Measurements from ENCODE around the gene SLC30A3. TPM values are rescaled to one million over a fixed set of nuclear protein-coding genes. Genes with fewer than 3 reads are reported as not detected.
A peak's percentile ranks its signal among the peaks of the same experiment; 100 is the strongest.

The SLC30A3 gene
- total and polyA plus RNA-seq, 7 experiments from 2014 or later: 0.29 to 0.56 TPM; not detected in 5

DNA sequence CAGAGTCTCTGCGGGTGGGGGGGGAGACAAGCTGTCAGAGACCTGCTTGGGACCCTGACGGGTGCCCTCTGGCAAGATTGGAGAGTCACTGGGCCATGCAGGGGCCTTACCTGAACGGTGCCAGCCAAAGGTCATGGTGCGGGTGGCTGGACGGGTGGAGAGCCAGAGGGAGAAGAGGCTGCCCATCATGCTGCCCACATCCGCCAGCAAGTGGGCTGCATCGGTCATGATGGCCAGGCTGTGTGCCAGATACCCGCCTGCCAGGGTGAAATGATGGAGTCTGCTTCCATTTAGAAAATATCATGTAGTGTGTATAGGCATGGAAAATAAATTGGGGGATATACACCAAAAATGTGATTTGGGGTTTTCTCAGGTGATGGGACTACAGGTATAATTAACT lies 4.8 kb downstream of the SLC30A3 start:
- H3K4me1 Mint-ChIP-seq: peaks cover 6 to 16% (median 14%) of the 10 kb centered on the region in 7 donors
- H3K27me3 ChIP-seq (ENCODE audit: control insufficient read depth in 2 of 2, insufficient read depth in 2 of 2, low read length in 2 of 2): peaks cover 0 to 21% of the 10 kb centered on the region in 2 donors
- H3K27ac Mint-ChIP-seq: no peak overlapping the region
- peaks cover 0 to 6% of the 10 kb centered on the region in 2 donors for H3K4me1 ChIP-seq (ENCODE audit: control insufficient read depth in 2 of 2, insufficient read depth in 2 of 2, low read length in 2 of 2)
- no peaks in the 10 kb centered on the region for H3K36me3 ChIP-seq (ENCODE audit: control insufficient read depth in 2 of 3, insufficient read depth in 3 of 3, low read length in 3 of 3)
- no peak overlapping the region for H3K4me3 Mint-ChIP-seq
- peaks cover 54 to 74% (median 66%) of the 10 kb centered on the region in 5 donors for H3K27me3 Mint-ChIP-seq
- no peaks in the 10 kb centered on the region for H3K9me3 ChIP-seq (ENCODE audit: control insufficient read depth in 2 of 3, low read length in 3 of 3)
- ChIA-PET POLR2A (no interaction called here), CTCF (no interaction called here)
- peaks cover 0 to under 1% (median 0%) of the 10 kb centered on the region in 5 donors for H3K36me3 Mint-ChIP-seq
- no peak for DNase-seq
- no peak overlapping the region for H3K27ac ChIP-seq (ENCODE audit: low read depth, low read length)
- intact Hi-C loops (cut with micrococcal nuclease): no loop called here
- no peaks in the 10 kb centered on the region for H3K9me3 Mint-ChIP-seq
- no peak for ATAC-seq
- H3K4me3 ChIP-seq (ENCODE audit: low read length): no peak overlapping the region

GRCh38 chr2:27256855-27257454 lies 5.9 kb downstream of the SLC30A3 start:
- peaks cover 0 to 18% of the 10 kb centered on the region in 2 donors for H3K27me3 ChIP-seq (ENCODE audit: control insufficient read depth in 2 of 2, insufficient read depth in 2 of 2, low read length in 2 of 2)
- H3K4me1 Mint-ChIP-seq: peaks cover 6 to 14% (median 13%) of the 10 kb centered on the region in 7 donors
- H3K4me3 ChIP-seq (ENCODE audit: low read length): no peak overlapping the region
- H3K9me3 Mint-ChIP-seq: no peaks in the 10 kb centered on the region
- H3K36me3 Mint-ChIP-seq: no peaks in the 10 kb centered on the region
- DNase-seq (no peak), ATAC-seq (no peak)
- ChIA-PET POLR2A (no interaction called here), CTCF (interaction anchor here (1.0 kb wide), 1 partner anchor 295 kb away, joined by 3 read pairs; no protein-coding TSS in a partner anchor)
- H3K4me3 Mint-ChIP-seq: no peak overlapping the region
- no peak overlapping the region for H3K27ac ChIP-seq (ENCODE audit: low read depth, low read length)
- H3K36me3 ChIP-seq (ENCODE audit: control insufficient read depth in 2 of 3, insufficient read depth in 3 of 3, low read length in 3 of 3): no peaks in the 10 kb centered on the region
- intact Hi-C loops (cut with micrococcal nuclease): no loop called here
- peaks cover 54 to 74% (median 65%) of the 10 kb centered on the region in 5 donors for H3K27me3 Mint-ChIP-seq
- H3K27ac Mint-ChIP-seq: no peak overlapping the region
- peaks cover 0 to 5% of the 10 kb centered on the region in 2 donors for H3K4me1 ChIP-seq (ENCODE audit: control insufficient read depth in 2 of 2, insufficient read depth in 2 of 2, low read length in 2 of 2)
- no peaks in the 10 kb centered on the region for H3K9me3 ChIP-seq (ENCODE audit: control insufficient read depth in 2 of 3, low read length in 3 of 3)

DNA sequence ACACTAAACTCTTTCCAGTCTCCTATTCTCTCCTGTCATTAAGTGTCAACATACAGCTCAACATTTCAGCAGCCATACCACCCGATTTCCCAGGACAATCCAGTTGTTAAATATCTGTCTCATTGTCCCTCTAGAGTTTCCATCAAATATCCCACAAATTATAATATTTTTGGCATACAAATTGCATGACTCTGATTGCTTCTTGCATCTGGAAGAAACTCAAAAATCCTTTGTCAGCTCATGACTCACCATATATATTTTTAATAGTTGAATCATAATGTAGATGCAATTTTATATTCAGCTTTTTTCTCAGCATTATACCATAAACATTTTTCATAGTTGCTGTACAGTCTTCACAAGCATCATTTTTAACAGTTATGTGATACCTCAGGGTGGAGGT lies 7.2 kb downstream of the SLC30A3 start:
- H3K9me3 Mint-ChIP-seq: no peaks in the 10 kb centered on the region
- Histone ChIP-seq H3K27ac (ENCODE audit: low read depth, low read length) (no peak overlapping the region), H3K4me3 (ENCODE audit: low read length) (no peak overlapping the region), H3K36me3 (ENCODE audit: control insufficient read depth in 2 of 3, insufficient read depth in 3 of 3, low read length in 3 of 3) (no peaks in the 10 kb centered on the region), H3K27me3 (ENCODE audit: control insufficient read depth in 2 of 2, insufficient read depth in 2 of 2, low read length in 2 of 2) (peaks cover 4 to 9% of the 10 kb centered on the region in 2 donors), H3K9me3 (ENCODE audit: control insufficient read depth in 2 of 3, low read length in 3 of 3) (no peaks in the 10 kb centered on the region), H3K4me1 (ENCODE audit: control insufficient read depth in 2 of 2, insufficient read depth in 2 of 2, low read length in 2 of 2) (no peaks in the 10 kb centered on the region)
- ChIA-PET CTCF (interaction anchor here (0.6 to 1.1 kb wide), 2 partner anchors 21 to 22 kb away, joined by 3 to 4 read pairs; no protein-coding TSS in a partner anchor), POLR2A (no interaction called here)
- peaks cover 42 to 69% (median 52%) of the 10 kb centered on the region in 5 donors for H3K27me3 Mint-ChIP-seq
- H3K36me3 Mint-ChIP-seq: no peaks in the 10 kb centered on the region
- no peak overlapping the region for H3K27ac Mint-ChIP-seq
- ATAC-seq: no peak
- no peak for DNase-seq
- intact Hi-C loops (cut with micrococcal nuclease): no loop called here
- H3K4me1 Mint-ChIP-seq: peaks cover 0 to 6% (median 1%) of the 10 kb centered on the region in 7 donors
- no peak overlapping the region for H3K4me3 Mint-ChIP-seq

GRCh38 chr2:27255187-27255586 lies 7.7 kb downstream of the SLC30A3 start:
- Mint-ChIP-seq H3K27ac (no peak overlapping the region), H3K9me3 (no peaks in the 10 kb centered on the region), H3K4me1 (peaks cover 0 to 5% (median 0%) of the 10 kb centered on the region in 7 donors), H3K36me3 (no peaks in the 10 kb centered on the region), H3K27me3 (peaks cover 37 to 68% (median 47%) of the 10 kb centered on the region in 5 donors), H3K4me3 (no peak overlapping the region)
- DNase-seq (no peak), ATAC-seq (no peak)
- Histone ChIP-seq H3K36me3 (ENCODE audit: control insufficient read depth in 2 of 3, insufficient read depth in 3 of 3, low read length in 3 of 3) (no peaks in the 10 kb centered on the region), H3K4me1 (ENCODE audit: control insufficient read depth in 2 of 2, insufficient read depth in 2 of 2, low read length in 2 of 2) (no peaks in the 10 kb centered on the region), H3K9me3 (ENCODE audit: control insufficient read depth in 2 of 3, low read length in 3 of 3) (no peaks in the 10 kb centered on the region), H3K27ac (ENCODE audit: low read depth, low read length) (no peak overlapping the region), H3K4me3 (ENCODE audit: low read length) (no peak overlapping the region), H3K27me3 (ENCODE audit: control insufficient read depth in 2 of 2, insufficient read depth in 2 of 2, low read length in 2 of 2) (peaks cover 4 to 9% of the 10 kb centered on the region in 2 donors)
- ChIA-PET CTCF (interaction anchor here (0.6 to 1.1 kb wide), 2 partner anchors 21 to 23 kb away, joined by 3 to 4 read pairs; no protein-coding TSS in a partner anchor), POLR2A (no interaction called here)
- intact Hi-C loops (cut with micrococcal nuclease): no loop called here

DNA sequence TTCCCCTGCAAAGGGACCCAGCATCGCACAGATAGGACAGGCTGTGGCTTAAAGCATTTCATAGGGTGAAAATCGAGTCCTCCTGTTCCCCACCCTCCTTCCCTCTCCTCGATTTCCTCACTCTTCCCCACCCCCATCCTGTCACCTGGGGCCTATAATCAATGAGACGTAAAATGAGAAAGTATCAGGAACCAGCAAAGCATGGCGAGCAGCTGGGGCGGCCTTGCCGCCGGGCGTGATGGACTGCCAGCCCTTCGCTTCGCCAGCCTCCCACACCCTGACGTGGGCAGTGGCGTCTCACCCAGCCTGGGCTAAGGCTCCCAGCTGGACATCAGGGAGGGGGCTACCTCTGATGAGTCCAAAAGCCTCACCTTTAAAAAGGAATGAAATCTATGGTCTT lies 11.1 kb downstream of the SLC30A3 start:
- intact Hi-C loops (cut with micrococcal nuclease): loop anchor here in 1 of 2 donors (2.0 kb wide), 1 partner anchor 51 kb away; no protein-coding TSS in a partner anchor
- no peaks in the 10 kb centered on the region for H3K36me3 Mint-ChIP-seq
- ATAC-seq (no peak), DNase-seq (no peak)
- ChIA-PET POLR2A (no interaction called here), CTCF (interaction anchor here (0.9 to 1.0 kb wide), 2 partner anchors 28 to 31 kb away, joined by 4 read pairs; partner anchors contain the start of gene TRIM54)
- H3K27me3 Mint-ChIP-seq: peaks cover 13 to 37% (median 26%) of the 10 kb centered on the region in 5 donors
- H3K27ac Mint-ChIP-seq: no peak overlapping the region
- H3K4me3 ChIP-seq (ENCODE audit: low read length): no peak overlapping the region
- no peaks in the 10 kb centered on the region for H3K9me3 ChIP-seq (ENCODE audit: control insufficient read depth in 2 of 3, low read length in 3 of 3)
- no peaks in the 10 kb centered on the region for H3K4me1 ChIP-seq (ENCODE audit: control insufficient read depth in 2 of 2, insufficient read depth in 2 of 2, low read length in 2 of 2)
- H3K4me1 Mint-ChIP-seq: peaks cover 0 to 6% (median 0%) of the 10 kb centered on the region in 7 donors
- H3K36me3 ChIP-seq (ENCODE audit: control insufficient read depth in 2 of 3, insufficient read depth in 3 of 3, low read length in 3 of 3): no peaks in the 10 kb centered on the region
- H3K9me3 Mint-ChIP-seq: no peaks in the 10 kb centered on the region
- peaks cover 0 to 4% of the 10 kb centered on the region in 2 donors for H3K27me3 ChIP-seq (ENCODE audit: control insufficient read depth in 2 of 2, insufficient read depth in 2 of 2, low read length in 2 of 2)
- H3K27ac ChIP-seq (ENCODE audit: low read depth, low read length): no peak overlapping the region
- H3K4me3 Mint-ChIP-seq: no peak overlapping the region

DNA sequence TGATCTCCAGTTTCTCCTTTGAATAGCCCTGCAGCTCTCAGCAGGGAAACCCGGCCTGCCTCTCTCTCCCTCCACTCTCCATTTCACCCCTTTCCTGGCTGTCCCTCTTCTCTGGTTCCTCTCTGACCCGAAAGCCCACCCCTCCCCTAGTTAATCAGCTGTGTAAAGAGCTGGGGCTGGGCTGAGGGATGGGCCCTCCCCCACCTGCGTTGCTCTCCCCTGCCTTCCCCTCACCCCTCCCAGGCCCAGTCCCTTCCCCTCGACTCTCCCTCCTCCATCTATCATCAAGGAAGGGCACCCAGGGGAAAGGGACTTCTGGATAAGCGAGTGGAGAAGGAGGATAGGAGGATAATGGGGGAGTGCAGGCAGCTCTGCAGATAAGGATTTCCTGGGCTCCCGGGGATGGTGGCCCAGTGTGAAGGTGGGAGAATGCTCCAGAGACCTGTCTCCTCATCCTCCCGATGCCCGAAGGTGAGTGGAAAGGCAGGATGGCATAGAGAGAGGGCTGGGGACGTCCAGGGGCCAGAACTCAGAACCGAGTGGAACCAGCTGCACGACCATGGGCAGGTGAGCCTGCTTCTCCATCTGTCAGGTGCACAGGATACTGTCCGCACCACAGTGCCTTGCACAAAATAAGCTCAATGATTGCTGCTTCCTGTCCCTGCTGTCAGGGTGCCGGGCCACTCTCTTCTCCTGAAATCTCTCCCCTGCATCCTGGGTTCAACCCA lies 12.0 kb downstream of the SLC30A3 start:
- POLR2A ChIA-PET: no interaction called here
- no peaks in the 10 kb centered on the region for H3K4me1 ChIP-seq (ENCODE audit: control insufficient read depth in 2 of 2, insufficient read depth in 2 of 2, low read length in 2 of 2)
- H3K4me3 Mint-ChIP-seq: no peak overlapping the region

More for the DNA sequence above, 12.0 kb downstream of the SLC30A3 start:
- Histone ChIP-seq H3K9me3 (ENCODE audit: control insufficient read depth in 2 of 3, low read length in 3 of 3) (no peaks in the 10 kb centered on the region), H3K27ac (ENCODE audit: low read depth, low read length) (no peak overlapping the region), H3K36me3 (ENCODE audit: control insufficient read depth in 2 of 3, insufficient read depth in 3 of 3, low read length in 3 of 3) (no peaks in the 10 kb centered on the region), H3K4me3 (ENCODE audit: low read length) (no peak overlapping the region), H3K27me3 (ENCODE audit: control insufficient read depth in 2 of 2, insufficient read depth in 2 of 2, low read length in 2 of 2) (peaks cover 0 to 4% of the 10 kb centered on the region in 2 donors)
- intact Hi-C loops (cut with micrococcal nuclease): loop anchor here (1.0 to 2.0 kb wide), 3 partner anchors 29 to 52 kb away; no protein-coding TSS in a partner anchor
- Mint-ChIP-seq H3K36me3 (no peaks in the 10 kb centered on the region), H3K9me3 (no peaks in the 10 kb centered on the region), H3K27ac (peak overlapping the region in 1 of 9 donors; percentile 4), H3K27me3 (peaks cover 6 to 28% (median 19%) of the 10 kb centered on the region in 5 donors), H3K4me1 (peaks cover 0 to 6% (median 0%) of the 10 kb centered on the region in 7 donors)
- ATAC-seq: no peak
- CTCF ChIA-PET: interaction anchor here (0.7 to 1.0 kb wide), 3 partner anchors 29 to 33 kb away, joined by 3 to 4 read pairs (median 4); partner anchors contain the start of gene TRIM54
- DNase-seq: no peak
